Activated CD8-positive, alpha-beta memory T cell treated with anti-CD3 and anti-CD28 coated beads, Interleukin-2, amount 50 U/mL, for 24 hours (primary cell): ENCODE results near the gene LILRA1.
"Not testable (repeated sequence)": the region's sequence is repeated elsewhere in the genome, so short reads cannot be mapped to it uniquely, and the experiment has no call there.

ENCODE experiments used
- DNase-seq: peaks from one replicate; pipeline ENCODE4 v3.0.0-alpha.2; 2020; ENCODE audit errors: extremely low read depth

Gene LILRA1

GRCh38 chr19:54624934-54625730 is 31.7 kb downstream of the LILRA1 start:
- not testable (repeated sequence) for DNase-seq

- no peak for DNase-seq
Measured at GRCh38 chr19:54626757-54627156, 33.3 kb downstream of the LILRA1 start.

GRCh38 chr19:54627912-54628311 is 34.5 kb downstream of the LILRA1 start:
- not testable (repeated sequence) for DNase-seq

GRCh38 chr19:54630262-54630661 is 36.8 kb downstream of the LILRA1 start, which contains the start of gene LILRB1:
TSS of gene LILRB1 (plus strand) at chr19:54630484. CDS start at chr19:54631074, 590 bp downstream.
- not testable (repeated sequence) for DNase-seq

- DNase-seq = no peak
Measured at GRCh38 chr19:54630782-54631181, 37.4 kb downstream of the LILRA1 start.

- not testable (repeated sequence) for DNase-seq
Measured at GRCh38 chr19:54631489-54632337, 38.3 kb downstream of the LILRA1 start.

GRCh38 chr19:54632517-54632916 is 39.1 kb downstream of the LILRA1 start:
- not testable (repeated sequence) for DNase-seq

GRCh38 chr19:54633401-54633800 is 40.0 kb downstream of the LILRA1 start:
- DNase-seq = no peak

- DNase-seq = not testable (repeated sequence)
Measured at GRCh38 chr19:54636081-54636480, 42.6 kb downstream of the LILRA1 start.

GRCh38 chr19:54638683-54639082 is 45.3 kb downstream of the LILRA1 start:
- DNase-seq = no peak

GRCh38 chr19:54642953-54643352 is 49.5 kb downstream of the LILRA1 start:
- DNase-seq = not testable (repeated sequence)

GRCh38 chr19:54643583-54643982 is 50.2 kb downstream of the LILRA1 start:
- DNase-seq = not testable (repeated sequence)

- no peak for DNase-seq
Measured at GRCh38 chr19:54644056-54644455, 50.6 kb downstream of the LILRA1 start.

GRCh38 chr19:54646331-54646841 is 53.0 kb downstream of the LILRA1 start:
- no peak for DNase-seq

GRCh38 chr19:54648129-54648528 is 54.7 kb downstream of the LILRA1 start:
- no peak for DNase-seq

GRCh38 chr19:54650108-54650655 is 56.8 kb downstream of the LILRA1 start:
- DNase-seq = no peak
